Fibroblast of skin of right quadriceps (primary cell): Measurements from ENCODE around the gene SOX13.
"Not testable (repeated sequence)": the region's sequence is repeated elsewhere in the genome, so short reads cannot be mapped to it uniquely, and the experiment has no call there.

Experiments used
- DNase-seq: peaks from one replicate; pipeline ENCODE4 v3.0.0-alpha.2; 2013

The SOX13 gene

DNA sequence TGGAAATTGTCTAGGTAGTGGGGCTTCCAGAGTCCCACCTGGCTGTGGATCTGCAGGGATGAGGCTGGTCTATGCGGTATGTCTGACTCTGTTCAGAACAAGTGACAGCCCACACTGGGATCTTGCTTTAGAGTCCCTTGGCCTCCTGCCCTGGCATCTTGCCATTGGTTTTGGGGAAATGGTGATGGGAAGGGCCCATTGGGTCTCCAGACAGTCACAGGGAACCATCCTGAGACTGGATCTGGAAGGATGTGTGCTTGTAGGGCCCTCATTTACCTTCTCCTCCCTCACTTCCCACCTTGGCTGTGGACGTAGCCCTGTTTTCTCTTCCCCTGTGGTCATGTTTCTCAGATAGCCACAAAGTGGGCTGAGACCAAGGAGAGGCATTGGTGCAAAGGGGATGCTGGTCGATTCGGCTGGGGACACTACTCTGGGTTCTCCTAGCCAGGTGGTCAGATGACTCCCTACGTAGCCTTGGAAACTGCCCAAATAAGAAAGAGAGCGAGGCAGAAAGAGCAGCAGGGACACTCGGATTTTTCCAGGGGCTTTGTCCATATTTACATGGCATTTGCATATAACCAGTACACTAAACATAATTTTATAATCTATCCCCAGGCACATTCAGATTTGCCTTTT is 15.1 kb downstream of the SOX13 start:
- DNase-seq: no peak

DNA sequence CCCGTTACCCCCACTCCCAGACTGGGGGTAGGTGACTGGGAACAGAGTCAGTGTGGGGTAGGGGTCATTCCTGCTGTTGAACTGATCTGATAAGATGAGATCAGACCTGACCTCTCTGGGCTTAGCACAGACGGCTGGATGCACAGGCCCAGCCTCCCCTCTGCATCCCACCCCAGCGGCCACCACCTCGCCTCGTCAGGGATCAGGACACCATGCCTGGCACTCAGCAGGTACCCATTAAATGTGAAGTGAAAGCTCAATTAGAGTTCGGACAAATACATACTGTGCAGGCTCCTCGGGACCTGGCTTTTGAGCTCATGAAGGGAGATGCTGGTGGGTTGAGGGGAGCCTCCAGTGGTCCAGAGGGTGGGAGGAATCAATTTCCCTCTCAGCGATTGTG is 15.7 kb downstream of the SOX13 start:
- no peak for DNase-seq

DNA sequence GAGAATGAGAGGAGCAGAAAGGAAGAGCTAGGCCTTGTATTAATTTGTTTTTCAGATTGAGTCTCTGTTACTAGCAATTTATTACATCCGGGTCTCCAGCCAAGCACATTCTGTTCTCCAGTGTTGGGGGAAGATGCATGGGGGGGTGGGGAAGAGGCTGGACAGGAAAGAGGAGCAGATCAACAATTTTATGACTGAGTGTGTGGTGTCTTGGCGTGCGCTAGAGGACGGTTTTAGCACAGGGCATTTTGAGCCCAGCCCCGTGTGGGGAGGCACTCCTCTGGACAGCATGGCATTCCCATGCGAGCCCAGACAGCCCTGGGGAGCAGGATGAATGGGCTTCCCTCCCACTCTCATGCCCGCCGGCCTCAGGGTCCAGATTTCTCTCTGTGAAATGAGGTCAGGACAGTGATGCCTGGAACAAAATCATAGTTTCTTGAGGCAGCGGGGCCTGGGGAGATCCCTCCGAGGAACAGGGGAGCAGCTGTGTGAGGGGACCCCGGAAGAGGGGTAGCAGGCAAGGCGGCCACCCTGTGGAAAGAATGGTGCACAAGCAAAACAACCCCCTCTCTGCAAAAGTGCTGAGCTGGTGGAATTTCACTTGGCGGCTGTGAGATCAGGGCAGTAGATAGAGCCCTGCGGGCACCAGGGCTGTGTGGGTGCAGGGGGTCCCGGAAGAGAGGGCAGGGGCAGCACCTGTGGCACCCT is 16.3 kb downstream of the SOX13 start:
- peak; percentile 60 for DNase-seq

DNA sequence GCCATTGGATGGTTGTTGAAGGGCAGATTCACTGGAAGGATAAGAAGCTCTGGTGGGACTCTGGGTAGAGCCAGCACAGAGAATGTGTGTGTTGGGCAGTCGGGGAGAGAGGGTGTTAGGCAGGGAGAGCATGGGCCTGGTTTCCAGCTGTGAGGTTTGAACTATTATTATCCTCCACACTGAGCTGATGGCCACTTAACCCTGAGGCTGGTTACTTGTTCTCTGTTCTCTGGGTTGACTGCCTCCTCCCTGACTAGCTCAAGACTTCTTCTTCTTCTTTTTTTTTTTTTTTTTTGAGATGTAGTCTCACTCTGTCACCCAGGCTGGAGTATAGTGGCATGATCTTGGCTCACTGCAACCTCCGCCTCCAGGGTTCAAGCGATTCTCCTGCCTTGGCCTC is 17.2 kb downstream of the SOX13 start:
- not testable (repeated sequence) for DNase-seq

- DNase-seq: no peak
Observed at GRCh38 chr1:204091066-204091465, 18.2 kb downstream of the SOX13 start.

- no peak for DNase-seq
Observed at GRCh38 chr1:204091787-204092312, 18.9 kb downstream of the SOX13 start.

DNA sequence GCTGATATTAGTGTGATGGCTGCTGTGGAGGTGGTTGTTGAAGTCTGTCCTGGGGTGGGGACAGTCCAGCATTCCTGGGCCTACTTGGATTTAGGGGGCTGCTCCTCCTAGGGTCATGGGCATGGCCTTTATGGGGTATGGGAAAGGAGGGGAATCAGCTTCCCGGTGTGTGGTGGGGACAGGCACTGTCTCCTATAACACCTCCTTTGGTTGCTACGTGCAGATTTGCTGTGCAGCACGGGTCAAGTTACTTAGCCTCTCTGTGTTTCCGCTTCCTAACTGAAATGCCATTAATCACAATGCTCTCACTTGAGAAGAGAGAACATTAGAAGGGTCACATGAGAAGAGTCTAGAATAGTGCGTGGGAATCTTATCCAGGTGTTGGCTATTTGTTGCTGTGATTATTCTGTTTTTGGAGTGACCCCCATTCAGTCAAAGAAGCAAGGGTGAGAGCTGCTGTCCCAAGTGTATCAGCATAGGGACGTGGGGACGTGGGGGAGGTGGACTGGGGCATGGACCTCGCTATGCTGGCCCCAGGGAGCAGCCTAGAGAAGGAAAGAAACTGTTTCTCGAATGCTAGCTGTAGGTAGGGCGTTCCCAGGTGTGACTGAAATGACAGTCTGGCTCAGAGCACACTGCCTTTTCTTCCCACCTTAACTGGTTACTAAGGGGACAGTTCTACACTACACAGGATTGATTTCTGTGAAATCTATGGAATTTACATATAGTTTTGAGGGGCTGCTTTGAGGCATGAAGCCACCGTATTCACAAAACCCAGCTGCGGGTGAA is 19.9 kb downstream of the SOX13 start:
- DNase-seq: no peak

GRCh38 chr1:204093421-204093717 is 20.5 kb downstream of the SOX13 start:
- no peak for DNase-seq

DNA sequence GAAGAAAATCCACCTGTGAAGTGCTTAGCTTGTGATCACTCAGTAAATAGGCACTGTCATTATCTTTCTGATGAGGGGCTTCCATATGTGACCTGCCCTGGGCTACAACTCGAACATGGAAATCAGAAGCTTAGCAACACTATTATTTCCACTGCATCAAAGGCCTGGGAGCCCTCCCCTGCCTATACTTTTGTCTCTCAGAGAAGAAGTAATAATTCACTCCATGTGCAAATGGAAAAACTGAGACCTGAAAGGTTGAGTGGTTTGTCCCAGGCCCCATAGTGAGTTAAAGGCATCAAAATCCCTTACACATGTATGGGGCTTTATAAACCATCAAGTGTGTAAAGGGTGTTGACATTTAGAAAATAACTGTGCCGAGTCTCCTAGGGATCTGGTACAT is 20.9 kb downstream of the SOX13 start:
- DNase-seq: no peak

GRCh38 chr1:204094313-204094729 is 21.4 kb downstream of the SOX13 start:
- DNase-seq: no peak

DNA sequence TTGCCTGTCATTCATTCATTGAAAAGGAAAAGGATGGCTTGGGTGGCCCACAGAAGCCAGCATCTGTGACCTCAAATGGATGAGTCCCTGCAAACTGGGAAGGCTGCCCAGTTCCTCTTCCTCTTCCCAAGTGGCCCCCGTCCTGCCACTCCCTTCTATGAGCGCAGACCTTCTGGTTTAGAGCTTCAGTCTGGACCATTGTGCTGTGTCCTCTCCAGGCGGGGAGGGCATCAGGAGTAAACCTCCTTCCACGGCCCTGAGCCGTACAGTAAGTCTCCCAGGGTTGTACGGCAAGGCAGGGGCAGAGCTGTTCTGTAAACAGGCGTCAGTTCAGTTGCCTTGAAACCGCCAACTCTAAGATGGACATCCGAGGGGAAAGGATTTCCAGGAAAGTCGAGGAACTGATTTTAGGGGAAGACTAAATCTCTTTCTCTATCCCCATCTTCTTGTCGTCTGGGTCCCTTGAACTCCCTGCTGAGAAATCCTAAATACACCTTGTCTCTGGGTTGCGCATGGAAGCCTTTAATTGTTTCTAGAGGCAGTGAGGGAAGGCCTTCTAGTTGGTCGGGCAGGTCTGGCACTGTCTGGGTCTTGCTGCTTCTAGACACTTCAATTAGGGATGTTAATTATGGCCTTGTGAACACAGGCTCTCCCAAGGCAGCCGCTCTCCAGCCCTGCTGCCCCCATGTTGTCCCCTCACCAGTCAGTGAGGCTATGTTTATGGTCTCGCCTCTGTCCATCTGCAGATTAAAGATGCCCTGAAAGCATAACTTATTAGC is 22.1 kb downstream of the SOX13 start:
- no peak for DNase-seq

GRCh38 chr1:204096931-204097330 is 24.0 kb downstream of the SOX13 start:
- no peak for DNase-seq

GRCh38 chr1:204098683-204099082 is 25.8 kb downstream of the SOX13 start:
- no peak for DNase-seq

GRCh38 chr1:204099754-204100153 is 26.8 kb downstream of the SOX13 start:
- not testable (repeated sequence) for DNase-seq

GRCh38 chr1:204102029-204102611 is 29.2 kb downstream of the SOX13 start:
- no peak for DNase-seq

- no peak for DNase-seq
Observed at GRCh38 chr1:204102739-204103430, 30.0 kb downstream of the SOX13 start.

- no peak for DNase-seq
Observed at GRCh38 chr1:204103431-204103741, 30.5 kb downstream of the SOX13 start.

- DNase-seq: peak; percentile 60
Observed at GRCh38 chr1:204104331-204105130, 31.6 kb downstream of the SOX13 start.

DNA sequence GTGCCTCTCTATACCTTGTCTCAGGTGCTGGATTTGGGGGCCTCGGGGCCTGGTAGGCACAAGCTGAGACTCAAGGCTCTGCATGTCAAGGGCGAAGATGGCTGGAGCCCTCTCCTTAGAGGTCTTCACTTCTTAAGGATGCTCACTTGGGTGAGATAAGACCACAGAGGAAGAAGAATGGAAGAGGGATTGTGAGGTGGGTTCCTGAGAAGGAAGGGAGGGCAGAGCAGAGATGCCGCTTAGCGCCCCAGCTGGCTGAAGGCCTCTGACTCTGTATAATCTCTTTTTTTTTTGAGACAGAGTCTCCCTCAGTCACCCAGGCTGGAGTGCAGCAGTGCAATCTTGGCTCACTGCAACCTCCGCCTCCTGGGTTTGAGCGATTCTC is 32.2 kb downstream of the SOX13 start:
- DNase-seq: no peak

- DNase-seq: no peak
Observed at GRCh38 chr1:204106825-204107224, 33.9 kb downstream of the SOX13 start.

DNA sequence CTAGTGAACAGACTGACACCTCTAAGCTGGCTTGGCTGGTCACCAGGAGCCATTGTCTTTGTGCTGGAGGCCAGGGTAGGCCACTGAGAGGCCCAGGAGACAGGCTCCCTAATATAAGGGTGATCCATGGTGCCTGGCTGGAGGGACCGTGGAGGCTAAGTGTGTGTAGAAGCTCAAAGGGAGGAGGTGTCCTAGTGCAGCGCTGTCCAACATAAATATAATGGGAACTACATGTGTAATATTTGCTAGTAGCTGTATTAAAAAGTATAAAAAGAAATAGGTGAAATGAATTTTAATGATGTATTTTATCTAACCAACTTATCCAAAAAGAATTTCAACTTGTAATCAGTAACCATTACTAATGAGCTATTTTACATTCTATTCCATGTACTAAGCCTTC is 35.0 kb downstream of the SOX13 start:
- DNase-seq: no peak
